Gastroesophageal sphincter (tissue), 4 donors: ENCODE results near the gene FAM151B. TPM values are rescaled to one million over a fixed set of nuclear protein-coding genes. Genes with fewer than 3 reads are reported as not detected.

Experiments
- ATAC-seq: fragments of 150-250 bp; one replicate; pipeline ENCODE4 v1.9.1; 2016; ENCODE audit warnings: mild to moderate bottlenecking, moderate library complexity
- H3K27ac ChIP-seq, 4 donors: fragments of 200-600 bp; sonication (generic) in 3 of 4; 1 replicate in 3 of 4; 2 replicates in 1 of 4; pipeline ENCODE4 v1.5.1; 2016 to 2019
- H3K27me3 ChIP-seq: fragments of 200-600 bp; sonication (generic); one replicate; pipeline ENCODE4 v1.5.1; 2019
- H3K36me3 ChIP-seq, 2 donors: fragments of 200-600 bp; sonication (generic); one replicate each; pipeline ENCODE4 v1.5.1; 2019; ENCODE audit warnings: control low read depth in 1 of 2
- H3K4me1 ChIP-seq, 3 donors: fragments of 200-600 bp; sonication (generic); 1 replicate in 2 of 3; 2 replicates in 1 of 3; pipeline ENCODE4 v1.5.1; 2016 to 2019; ENCODE audit warnings: control low read depth in 2 of 3
- H3K4me3 ChIP-seq, 2 donors: fragments of 200-600 bp; sonication (generic); one replicate each; pipeline ENCODE4 v1.5.1; 2019; ENCODE audit warnings: mild to moderate bottlenecking in 1 of 2, moderate library complexity in 1 of 2
- H3K9me3 ChIP-seq, 3 donors: fragments of 200-600 bp; sonication (generic); one replicate each; pipeline ENCODE4 v1.5.1; 2017 to 2019; ENCODE audit warnings: control low read depth in 2 of 3
- CTCF ChIP-seq, 4 experiments: fragments of 200-600 bp in 2 of 4; fragments of 450-650 bp in 2 of 4; sonication (generic) in 1 of 4; IDR thresholded peaks; one replicate each; pipeline ENCODE4 v1.5.1; 2017 to 2019; ENCODE audit warnings: antibody characterized with exemption in 4 of 4, mild to moderate bottlenecking in 2 of 4, moderate library complexity in 2 of 4
- EP300 ChIP-seq: sonication (generic); formaldehyde crosslinking; IDR thresholded peaks from one replicate; pipeline ENCODE4 v1.6.1; 2017; ENCODE audit warnings: antibody characterized with exemption, mild to moderate bottlenecking
- POLR2A ChIP-seq, 2 donors: fragments of 450-650 bp; IDR thresholded peaks; one replicate each; pipeline ENCODE4 v1.6.1; 2017; ENCODE audit warnings: antibody characterized with exemption in 2 of 2, mild to moderate bottlenecking in 2 of 2, moderate library complexity in 1 of 2
- POLR2AphosphoS5 ChIP-seq: sonication (generic); formaldehyde crosslinking; IDR thresholded peaks from one replicate; pipeline ENCODE4 v1.6.1; 2017; ENCODE audit warnings: antibody characterized with exemption
- WGBS, 2 donors: methylation state at CpG; one replicate each; pipeline ENCODE4 v1.1.5; 2018; ENCODE audit warnings: low coverage in 1 of 2; 5-methylcytosine and 5-hydroxymethylcytosine counted together
- total RNA-seq, 4 donors: library from RNA; depleted of rRNA; stranded (reverse); fragments of >200 nt; gene quantifications; one replicate each; pipeline ENCODE4 v1.1.0, GENCODE V29; 2016

Gene FAM151B
- total RNA-seq, 4 donors from 2014 or later: 1.3 to 11.2 (median 3.3) TPM

- no peaks in the 10 kb centered on the region for H3K36me3 ChIP-seq
Measured at GRCh38 chr5:80590766-80591165, 102.9 kb downstream of the FAM151B start.

GRCh38 chr5:80591352-80591751 is 103.5 kb downstream of the FAM151B start:
- Histone ChIP-seq H3K4me1 (no peaks in the 10 kb centered on the region), H3K9me3 (no peaks in the 10 kb centered on the region), H3K4me3 (no peak overlapping the region), H3K27me3 (no peaks in the 10 kb centered on the region), H3K36me3 (no peaks in the 10 kb centered on the region), H3K27ac (no peak overlapping the region)
- TF ChIP-seq CTCF (IDR thresholded peaks at IDR 0.05) (no peak), POLR2AphosphoS5 (no peak), EP300 (no peak), POLR2A (IDR thresholded peaks at IDR 0.05) (no peak)
- ATAC-seq: no peak
- WGBS, 2 donors: 60 to 93% methylated on average over 1 to 3 of the region's 3 CpGs

More at GRCh38 chr5:80590766-80591165, 102.9 kb downstream of the FAM151B start:
- no peaks in the 10 kb centered on the region for H3K9me3 ChIP-seq
- no peaks in the 10 kb centered on the region for H3K4me1 ChIP-seq
- ATAC-seq: no peak
- TF ChIP-seq EP300 (no peak), POLR2AphosphoS5 (no peak), CTCF (IDR thresholded peaks at IDR 0.05) (no peak), POLR2A (IDR thresholded peaks at IDR 0.05) (no peak)
- H3K27ac ChIP-seq: no peak overlapping the region
- no peak overlapping the region for H3K4me3 ChIP-seq
- WGBS, 2 donors: 73 to 81% methylated on average over 4 to 5 of the region's 5 CpGs
- no peaks in the 10 kb centered on the region for H3K27me3 ChIP-seq

GRCh38 chr5:80592105-80592504 is 104.2 kb downstream of the FAM151B start:
- no peaks in the 10 kb centered on the region for H3K9me3 ChIP-seq
- TF ChIP-seq CTCF (IDR thresholded peaks at IDR 0.05) (no peak), POLR2A (IDR thresholded peaks at IDR 0.05) (no peak), POLR2AphosphoS5 (no peak), EP300 (no peak)
- WGBS, 2 donors: 69 to 71% methylated on average over 1 of the region's 1 CpG
- H3K27me3 ChIP-seq: no peaks in the 10 kb centered on the region
- ATAC-seq: no peak
- H3K36me3 ChIP-seq: no peaks in the 10 kb centered on the region
- no peak overlapping the region for H3K4me3 ChIP-seq
- no peaks in the 10 kb centered on the region for H3K4me1 ChIP-seq
- no peak overlapping the region for H3K27ac ChIP-seq

Other genes starting within 250 kb of the FAM151B start
- 1 to 10 TPM; 6.5 to 9.3 (median 8.8) TPM for gene SERINC5, start 232.1 kb upstream of the FAM151B start, total RNA-seq
- gene SPZ1, start 168.1 kb upstream of the FAM151B start, total RNA-seq: not detected
- 10 to 100 TPM; 23.6 to 33.8 (median 26.9) TPM for gene ZFYVE16, start 80.0 kb upstream of the FAM151B start, total RNA-seq
- gene ANKRD34B, start 82.2 kb downstream of the FAM151B start, total RNA-seq: not detected
- 10 to 100 TPM; 10.7 to 14.0 (median 12.0) TPM for gene MSH3, start 166.6 kb downstream of the FAM151B start, total RNA-seq
- gene DHFR, start 166.9 kb downstream of the FAM151B start, total RNA-seq: 10 to 100 TPM in 1 of 4 donors, 1 to 10 TPM in 3; 4.3 to 14.8 (median 8.6) TPM